Myometrial cell (primary cell): Measurements from ENCODE around the gene ZDHHC22. TPM values are rescaled to one million over a fixed set of nuclear protein-coding genes. Genes with fewer than 3 reads are reported as not detected.

Experiments
- total RNA-seq: library from RNA; depleted of rRNA; stranded (reverse); fragments of >200 nt; gene quantifications from 2 replicates; pipeline ENCODE4 v1.2.3, GENCODE V29; 2015

The ZDHHC22 gene
- not detected in 2 replicates for total RNA-seq

GRCh38 chr14:77141214-77142004, at the start of gene ZDHHC22:
Gene ZDHHC22 (minus strand): TSS chr14:77141791. CDS start chr14:77139738, 2,053 bp downstream.

GRCh38 chr14:77181603-77182437, 40.2 kb upstream of the ZDHHC22 start, which contains the start of gene TMEM63C:
Gene TMEM63C (plus strand): TSS chr14:77181798. CDS start chr14:77218814, 37,016 bp downstream.

GRCh38 chr14:77097700-77098528, 43.7 kb downstream of the ZDHHC22 start, which contains the start of gene CIPC:
Gene CIPC (plus strand): TSS chr14:77098258. CDS start chr14:77105709, 7,451 bp downstream.

Other genes starting within 250 kb of the ZDHHC22 start
- 34.6 and 38.3 TPM in 2 replicates for gene IRF2BPL, start 113.1 kb downstream of the ZDHHC22 start, total RNA-seq
- gene CIPC, start 43.5 kb downstream of the ZDHHC22 start, total RNA-seq, result 8.6 and 13.6 TPM in 2 replicates
- not detected in 2 replicates for gene TMEM63C, start 40.0 kb upstream of the ZDHHC22 start, total RNA-seq
- not detected in 2 replicates for gene NGB, start 129.4 kb upstream of the ZDHHC22 start, total RNA-seq
- 14.9 and 20.8 TPM in 2 replicates for gene POMT2, start 179.1 kb upstream of the ZDHHC22 start, total RNA-seq
- gene GSTZ1, start 179.2 kb upstream of the ZDHHC22 start, total RNA-seq, result 39.7 and 39.8 TPM in 2 replicates
- 3.2 and 3.7 TPM in 2 replicates for gene TMED8, start 235.3 kb upstream of the ZDHHC22 start, total RNA-seq
- 1.7 and 2.1 TPM in 2 replicates for gene SAMD15, start 235.6 kb upstream of the ZDHHC22 start, total RNA-seq